CD4-positive, alpha-beta T cell treated with Interleukin-4 for 1 hour (primary cell): ENCODE data around the gene TBCD.
A peak's percentile ranks its signal among the peaks of the same experiment; 100 is the strongest.

ENCODE experiments used
- DNase-seq, 2 donors: peaks; one replicate each; pipeline ENCODE4 v3.0.0-alpha.2; 2020 to 2022

Gene TBCD

DNA sequence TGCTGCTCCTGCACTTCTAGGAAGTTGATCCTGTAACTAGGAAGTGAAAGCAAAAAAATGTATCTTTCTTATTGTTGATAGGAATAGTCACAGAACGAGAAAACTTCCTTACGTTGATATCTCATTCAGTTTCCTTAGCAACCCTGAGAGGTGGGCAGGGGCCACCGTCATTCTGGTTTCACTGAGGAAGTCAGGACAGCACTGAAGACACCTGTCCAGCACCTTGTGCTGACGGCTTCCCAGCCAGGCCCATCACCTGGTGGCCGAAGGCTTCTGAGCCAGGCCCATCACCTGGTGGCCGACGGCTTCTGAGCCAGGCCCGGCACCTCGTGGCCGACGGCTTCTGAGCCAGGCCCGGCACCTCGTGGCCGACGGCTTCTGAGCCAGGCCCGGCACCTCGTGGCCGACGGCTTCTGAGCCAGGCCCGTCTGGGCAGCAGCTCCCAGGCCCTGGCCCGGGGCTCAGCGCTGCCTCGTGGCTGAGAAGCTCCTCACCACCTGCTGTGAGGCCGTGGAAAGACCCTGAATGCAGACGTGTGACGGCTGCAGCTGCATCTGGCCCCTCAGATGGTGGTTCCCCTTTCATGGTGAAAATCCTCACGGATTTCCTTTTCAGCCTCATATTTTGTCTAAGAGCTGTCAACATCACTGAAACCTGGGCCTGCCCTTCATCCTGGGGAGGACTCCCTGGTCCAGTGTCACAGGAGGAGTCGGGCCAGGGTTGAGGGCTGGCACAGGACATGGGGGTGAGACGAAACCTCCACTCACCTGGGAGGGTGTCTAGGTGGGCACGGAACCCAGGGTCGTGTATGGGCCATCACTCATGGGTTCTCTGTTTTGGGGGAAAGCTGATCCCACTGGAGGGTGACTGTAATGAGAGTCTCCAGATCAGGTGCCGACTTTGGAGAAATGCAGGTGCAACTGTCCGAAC is 121.0 kb downstream of the TBCD start:
- DNase-seq, result peak in 1 of 2 donors; percentile 48

DNA sequence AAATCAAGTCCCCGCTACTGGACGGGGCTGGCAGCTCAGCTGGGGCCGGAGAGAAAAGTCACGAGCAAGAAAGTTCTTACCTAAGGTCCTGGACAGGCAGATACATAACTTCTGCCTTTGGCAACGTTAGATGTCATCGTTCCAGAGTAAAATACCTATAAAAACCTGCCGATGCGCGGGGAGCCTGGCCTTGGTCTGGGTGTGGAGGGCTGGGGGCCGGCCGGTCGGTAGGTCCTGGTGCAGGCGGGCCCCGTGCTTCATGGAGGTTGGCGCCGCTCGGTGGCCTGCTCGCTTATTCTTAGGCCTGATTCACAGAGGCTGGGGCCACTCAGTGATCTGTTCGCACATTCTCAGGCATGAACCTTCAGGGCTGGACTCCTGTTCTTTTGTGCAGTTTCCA is 121.7 kb downstream of the TBCD start:
- DNase-seq, result no peak

- no peak for DNase-seq
These were observed 122.4 kb downstream of the TBCD start for GRCh38 chr17:82874011-82874835.

DNA sequence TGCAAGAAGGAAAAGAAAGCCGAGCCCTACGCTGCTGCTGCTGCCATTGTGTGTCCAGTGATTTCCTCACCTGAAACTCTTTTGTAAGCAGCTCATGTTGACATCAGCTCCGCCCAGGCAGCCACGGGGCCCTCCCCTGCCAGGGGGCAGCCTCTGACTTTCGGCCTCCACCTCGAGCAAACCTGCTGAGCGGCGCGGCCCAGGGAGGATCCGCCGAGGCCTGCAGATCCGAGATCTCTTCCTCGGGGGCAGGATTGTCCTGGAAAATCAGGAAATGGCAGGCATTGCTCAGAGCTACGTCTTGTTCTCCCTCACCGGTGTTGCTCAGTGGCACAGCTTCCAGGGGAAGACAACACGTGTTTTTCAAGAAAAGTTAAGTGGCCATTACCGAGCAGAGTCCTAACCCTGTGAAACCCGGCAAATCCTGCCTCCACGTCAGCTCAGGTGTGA is 123.6 kb downstream of the TBCD start:
- no peak for DNase-seq

- DNase-seq, result no peak
These were observed 124.3 kb downstream of the TBCD start for GRCh38 chr17:82876149-82876548.

DNA sequence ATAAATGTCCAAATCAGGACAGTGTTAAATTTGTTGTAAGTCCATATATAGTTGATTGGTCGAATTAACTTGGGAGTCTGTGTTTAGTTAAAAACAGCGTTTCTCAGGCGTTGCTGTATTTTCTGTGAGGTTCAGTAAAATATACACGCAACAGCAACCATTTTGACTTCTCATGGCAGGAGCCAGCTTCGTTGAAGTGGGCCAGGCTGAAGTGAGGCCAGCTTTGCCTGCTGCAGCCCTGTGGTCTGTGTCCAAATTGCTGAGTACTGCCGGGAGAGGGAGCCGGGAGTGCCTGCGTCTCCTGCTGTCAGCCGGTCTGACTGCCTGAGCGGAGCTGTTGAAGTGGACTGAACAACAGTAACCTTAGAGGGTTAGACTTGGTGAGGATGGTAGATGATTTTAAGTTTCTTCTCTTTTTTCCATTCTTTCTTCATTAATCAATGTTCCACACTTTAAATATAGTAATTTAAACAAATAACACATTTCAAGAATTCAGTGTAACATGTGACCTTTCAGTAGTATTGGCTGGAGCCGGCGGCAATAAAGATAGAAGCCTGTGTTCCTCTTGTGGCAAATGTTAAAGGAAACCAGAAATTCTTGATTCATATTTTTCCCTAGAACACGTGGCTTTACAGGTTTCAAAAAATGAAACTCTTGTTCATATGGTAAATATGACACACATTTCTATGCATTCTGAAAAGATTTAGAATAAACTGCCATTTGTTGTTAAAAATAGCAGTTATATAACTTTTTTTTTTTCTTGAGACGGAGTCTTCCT is 124.9 kb downstream of the TBCD start:
- no peak for DNase-seq

GRCh38 chr17:82878527-82878926 is 126.7 kb downstream of the TBCD start:
- no peak for DNase-seq

- DNase-seq, result no peak
These were observed 127.4 kb downstream of the TBCD start for GRCh38 chr17:82879241-82879640.

DNA sequence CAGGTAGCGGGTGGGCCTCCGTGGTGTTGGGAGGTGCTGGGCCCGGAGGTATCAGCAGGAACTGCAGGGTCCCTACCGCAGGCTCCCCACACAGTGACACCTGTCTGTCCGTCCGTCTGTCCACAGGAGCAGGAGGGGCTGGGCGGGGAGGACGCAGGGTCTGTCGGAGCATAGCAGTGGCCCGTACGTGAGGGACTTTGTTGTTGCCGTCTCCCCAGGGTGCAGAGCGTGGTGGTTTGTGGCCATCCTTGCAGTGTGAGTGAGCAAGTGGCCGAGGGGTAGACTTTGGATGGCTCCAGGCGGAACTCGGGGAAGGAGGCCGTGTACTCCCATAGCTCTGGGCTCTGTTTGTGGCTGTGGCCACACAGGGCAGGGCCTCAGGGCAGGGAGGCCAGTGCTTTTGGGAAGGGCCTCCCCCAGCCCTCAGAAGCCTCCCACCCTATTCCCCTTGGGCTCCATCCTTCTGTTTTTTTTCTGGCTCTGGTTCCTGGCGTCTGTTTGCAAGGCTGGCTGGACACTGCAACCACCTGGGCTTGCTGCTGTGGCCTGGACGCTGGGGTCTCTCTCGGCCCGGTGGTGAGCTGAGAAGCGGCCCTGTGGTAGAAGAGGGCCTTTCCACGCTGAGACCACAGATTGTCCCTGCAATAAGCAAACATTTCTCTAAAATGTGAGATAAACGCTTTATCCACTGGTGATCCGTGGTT is 128.9 kb downstream of the TBCD start:
- DNase-seq, result no peak

DNA sequence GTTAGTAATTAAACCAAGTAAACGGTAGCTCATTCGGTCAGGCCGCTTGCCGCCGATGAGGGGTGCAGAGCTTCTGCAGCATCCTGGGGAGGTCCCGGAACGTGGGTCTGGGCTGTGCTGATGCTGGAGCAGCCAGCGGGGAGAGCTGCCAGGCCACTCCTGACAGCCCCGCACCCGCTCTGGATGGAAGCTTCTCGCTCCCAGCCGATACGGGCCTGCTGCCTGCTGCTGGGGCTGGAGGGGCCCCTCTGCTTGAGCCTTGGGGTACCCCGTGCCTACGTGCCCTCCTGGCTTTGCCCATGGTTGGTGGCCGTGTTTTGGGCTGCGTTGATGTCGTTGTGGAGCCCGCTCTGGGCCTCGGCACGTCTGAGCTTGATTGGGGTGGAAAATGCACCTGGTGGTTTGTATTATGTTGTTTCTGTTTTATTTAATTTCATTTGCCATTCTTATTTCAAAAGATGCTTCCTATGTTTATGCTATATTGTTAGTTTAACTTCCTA is 129.5 kb downstream of the TBCD start:
- no peak for DNase-seq

DNA sequence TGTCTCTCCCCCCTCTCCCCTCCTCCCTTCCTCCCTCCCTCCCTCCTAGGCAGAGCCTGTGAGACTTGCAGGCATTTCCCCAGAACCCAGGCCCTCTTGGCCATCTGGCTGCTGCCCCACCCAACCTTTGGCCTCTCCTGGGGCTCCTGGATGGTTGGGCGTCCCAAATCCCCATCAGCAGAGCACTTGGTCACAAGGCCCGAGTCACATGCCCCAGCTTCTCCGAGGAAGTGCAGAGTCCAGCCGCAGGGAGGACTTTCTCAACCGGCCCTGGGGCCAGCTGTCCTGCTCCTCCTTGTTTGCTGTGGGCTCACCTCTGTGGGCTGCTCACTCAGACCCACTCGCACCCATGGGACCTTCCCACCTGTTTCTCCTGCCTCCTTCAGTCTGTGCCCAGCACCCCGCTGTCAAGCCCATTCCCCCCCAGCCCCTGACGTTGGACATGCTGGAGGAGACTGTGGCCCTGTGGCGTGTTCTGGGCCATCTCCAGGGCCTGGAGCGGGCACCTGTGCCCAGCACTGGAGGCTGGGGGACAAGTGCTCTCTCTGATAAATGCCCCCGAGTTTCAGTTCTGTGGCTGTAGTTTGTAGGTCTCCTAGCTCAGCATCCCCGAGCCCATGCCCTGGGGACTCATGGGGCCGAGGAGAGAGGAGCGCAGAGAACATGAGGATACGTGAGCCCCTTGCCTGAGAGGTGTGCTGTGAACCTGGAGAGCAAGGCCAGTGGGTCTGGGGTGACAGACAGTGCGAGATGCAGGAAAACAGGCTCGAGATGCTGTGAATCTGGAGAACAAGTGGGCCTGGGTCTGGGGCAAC is 130.2 kb downstream of the TBCD start:
- peak in 1 of 2 donors; percentile 49 for DNase-seq

DNA sequence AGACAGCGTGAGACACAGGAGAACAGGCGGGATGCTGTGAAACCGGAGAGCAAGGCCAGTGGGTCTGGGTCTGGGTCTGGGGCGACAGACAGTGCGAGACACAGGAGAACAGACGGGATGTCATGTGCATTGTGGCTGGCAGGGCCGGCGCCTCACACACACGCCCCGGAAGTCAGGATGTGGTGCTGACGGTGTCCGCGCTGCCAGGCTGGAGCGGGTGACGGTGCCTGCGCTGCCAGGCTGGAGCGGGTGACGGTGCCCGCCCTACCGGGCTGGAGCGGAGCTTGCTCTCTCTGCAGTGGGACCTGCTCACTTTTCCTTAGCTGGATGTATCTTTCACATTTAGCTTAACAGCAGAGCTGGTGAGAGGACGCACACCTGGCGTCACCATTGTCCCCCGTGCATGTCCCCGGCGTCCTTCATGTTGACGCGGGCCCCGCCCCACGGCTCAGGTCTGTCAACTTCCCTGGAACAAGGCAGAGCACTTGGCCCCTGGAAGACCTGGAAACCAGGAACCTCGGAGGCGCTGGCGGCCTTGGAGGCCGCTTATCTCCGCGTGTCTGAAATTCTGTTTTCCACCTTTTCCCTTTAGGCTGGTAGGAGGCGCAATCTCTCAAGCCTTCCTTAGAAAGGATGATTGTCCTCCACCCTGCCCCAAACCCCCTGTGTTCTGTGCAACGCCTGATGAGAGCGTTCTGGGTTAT is 131.0 kb downstream of the TBCD start:
- peak; percentile 85 to 88 for DNase-seq

DNA sequence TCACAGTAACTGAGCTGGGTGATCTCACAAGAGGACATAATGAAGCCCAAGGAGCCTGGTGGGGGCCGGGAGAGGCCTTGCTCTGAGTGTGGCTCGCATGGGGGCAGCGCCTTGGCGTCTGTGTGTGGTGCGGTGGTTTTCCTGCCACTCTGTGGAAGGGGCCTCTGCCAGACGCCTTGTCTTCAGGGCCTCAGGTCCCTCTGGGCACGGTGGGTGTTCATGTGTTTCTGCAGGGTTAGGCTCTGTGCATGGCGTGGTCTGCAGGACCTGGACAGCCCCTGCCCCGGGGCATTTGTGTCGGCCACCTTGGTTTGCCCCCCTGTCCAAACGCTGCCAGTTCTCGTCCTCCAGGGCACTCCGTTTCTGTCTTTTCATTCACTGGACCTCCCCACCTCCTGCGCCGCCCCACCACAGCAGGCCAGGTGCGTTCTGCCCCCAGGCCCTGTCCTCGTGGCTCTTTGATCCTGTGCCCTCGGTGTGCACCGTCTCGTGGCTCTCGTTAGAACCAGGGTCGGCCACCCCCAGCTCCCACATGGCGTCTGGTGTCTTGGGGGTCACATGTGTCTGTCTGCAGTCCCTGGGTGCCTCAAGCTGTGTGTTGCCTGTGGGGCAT is 131.7 kb downstream of the TBCD start:
- peak in 1 of 2 donors; percentile 16 for DNase-seq

- no peak for DNase-seq
These were observed 132.6 kb downstream of the TBCD start for GRCh38 chr17:82884341-82884969.

DNA sequence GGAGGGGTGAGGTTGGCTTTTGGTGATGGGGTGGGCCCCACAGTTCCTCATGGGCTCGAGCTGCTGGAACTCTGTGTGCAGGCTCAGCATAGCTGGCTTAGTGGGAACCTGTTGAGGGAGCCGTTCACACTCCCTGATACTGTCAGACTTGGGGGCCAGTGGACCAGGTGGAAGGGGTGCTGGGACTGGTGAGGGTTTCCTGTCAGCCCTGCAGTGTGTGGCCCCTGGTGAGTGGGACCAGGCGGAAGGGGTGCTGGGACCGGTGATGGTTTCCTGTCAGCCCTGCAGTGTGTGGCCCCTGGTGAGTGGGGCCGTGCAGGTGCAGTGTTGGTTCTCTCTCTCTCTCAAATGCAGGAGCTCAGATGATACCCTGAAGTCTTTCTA is 133.1 kb downstream of the TBCD start:
- DNase-seq, result peak; percentile 39 to 46

- DNase-seq, result no peak
These were observed 135.6 kb downstream of the TBCD start for GRCh38 chr17:82887255-82888164.

- DNase-seq, result no peak
These were observed 137.0 kb downstream of the TBCD start for GRCh38 chr17:82888583-82889495.
